ENCODE data around the gene BTF3L4. TPM values are rescaled to one million over a fixed set of nuclear protein-coding genes. Genes with fewer than 3 reads are reported as not detected.

The BTF3L4 gene
- total RNA-seq, 1 experiment from 2014 or later, result 47.0 TPM

DNA sequence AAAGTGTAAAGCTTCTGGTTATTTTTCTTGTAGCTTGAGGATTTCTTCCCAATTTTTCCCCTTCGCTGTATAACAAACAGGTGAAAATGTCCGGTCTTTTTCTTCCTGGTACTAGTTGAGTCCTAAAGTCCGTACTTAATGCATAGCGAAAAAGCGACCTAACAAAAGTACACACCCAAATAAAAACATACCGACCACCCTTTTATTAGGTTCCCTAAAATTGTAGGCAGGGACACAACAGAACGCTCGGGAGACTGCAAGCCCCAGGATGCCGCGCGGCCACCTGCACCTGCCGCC is 281 bp upstream of the BTF3L4 start:
- H3K9me2 ChIP-seq (ENCODE audit: insufficient read depth), result no peaks in the 10 kb centered on the region
- H3K27me3 ChIP-seq (ENCODE audit: insufficient read depth, low read depth), result no peaks in the 10 kb centered on the region
- peaks cover 20% of the 10 kb centered on the region for H3F3A ChIP-seq (ENCODE audit: insufficient read depth, low read depth)
- peak overlapping the region; percentile 93 for H3K27ac ChIP-seq
- H3K4me3 ChIP-seq, result peak overlapping the region; percentile 95
- CTCF ChIA-PET, result no interaction called here
- peak overlapping the region; percentile 89 for H3K4me2 ChIP-seq
- POLR2A ChIA-PET (ENCODE audit: unreplicated experiment), result no interaction called here
- intact Hi-C loops (cut with micrococcal nuclease; ENCODE audit: unreplicated experiment), result loop anchor here (1.0 to 5.0 kb wide), 4 partner anchors 23 to 348 kb away; partner anchors contain the start of genes CC2D1B, KTI12, NRDC and ORC1
- peaks cover 76% of the 10 kb centered on the region for H3K79me2 ChIP-seq (ENCODE audit: low read depth)
- no peaks in the 10 kb centered on the region for H3K9me3 ChIP-seq (ENCODE audit: insufficient read depth, low read depth)
- BruUV-seq (replicated peaks), result no TSS peak
- no peak for DNase-seq
- peak overlapping the region; percentile 76 for H2AFZ ChIP-seq
- peaks cover 23% of the 10 kb centered on the region for H3K36me3 ChIP-seq (ENCODE audit: low read depth)
- TF ChIP-seq EZH2 (IDR thresholded peaks at IDR 0.05; ENCODE audit: low read depth) (no peak), CTCF (conservative IDR thresholded peaks at IDR 0.05) (no peak)
- H4K20me1 ChIP-seq (ENCODE audit: insufficient read depth), result peaks cover 33% of the 10 kb centered on the region
- peaks cover 39% of the 10 kb centered on the region for H3K4me1 ChIP-seq (replicated peaks; ENCODE audit: insufficient read depth)

DNA sequence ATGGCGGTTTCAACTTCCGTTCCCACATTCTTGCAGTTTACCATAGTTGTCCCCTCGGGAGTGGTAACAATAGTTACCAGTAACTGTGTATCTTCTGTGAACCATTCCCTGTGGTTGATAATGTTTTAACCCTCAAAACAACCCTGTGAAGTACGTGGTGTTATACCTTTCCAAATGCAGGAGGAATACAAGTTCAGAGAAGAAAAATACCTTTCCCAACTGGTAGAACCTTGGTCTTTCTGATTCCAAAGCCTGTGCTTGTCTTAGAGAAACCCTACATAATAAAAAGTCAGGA is 789 bp downstream of the BTF3L4 start:
- no peak for TF ChIP-seq CTCF (conservative IDR thresholded peaks at IDR 0.05)
- TF ChIP-seq EZH2 (IDR thresholded peaks at IDR 0.05; ENCODE audit: low read depth), result no peak
- ChIA-PET POLR2A (ENCODE audit: unreplicated experiment) (no interaction called here), CTCF (no interaction called here)

DNA sequence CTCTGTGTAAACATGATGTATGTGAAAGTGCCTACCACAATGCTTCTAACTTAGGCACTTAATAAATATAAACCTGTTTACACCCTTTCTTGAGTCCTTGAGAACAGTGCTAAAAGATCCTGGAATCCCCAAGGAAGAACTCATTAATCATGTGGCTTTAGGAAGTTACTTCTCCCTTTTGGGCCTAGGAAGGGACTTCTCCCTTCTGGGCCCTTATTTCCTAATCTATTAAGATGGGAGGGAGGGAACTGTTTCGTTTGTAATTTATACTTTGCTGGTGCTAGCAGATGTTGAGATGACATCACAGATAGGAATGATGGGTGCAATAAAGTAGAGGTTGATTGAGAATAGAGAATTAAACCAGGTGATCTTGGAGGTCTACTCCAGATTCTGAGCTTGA is 1.2 kb downstream of the BTF3L4 start:
- CTCF ChIA-PET, result no interaction called here
- intact Hi-C loops (cut with micrococcal nuclease; ENCODE audit: unreplicated experiment), result loop anchor here (2.0 to 5.0 kb wide), 2 partner anchors 178 to 310 kb away; partner anchors contain the start of genes CC2D1B and NRDC
- Histone ChIP-seq H3K9me3 (ENCODE audit: insufficient read depth, low read depth) (no peaks in the 10 kb centered on the region), H3K27ac (peak overlapping the region; percentile 93; the same call in 1 of the 2 replicates), H3K79me2 (ENCODE audit: low read depth) (peaks cover 84% of the 10 kb centered on the region), H3K27me3 (ENCODE audit: insufficient read depth, low read depth) (no peaks in the 10 kb centered on the region), H3K4me2 (peak overlapping the region; percentile 99), H3K36me3 (ENCODE audit: low read depth) (peaks cover 25% of the 10 kb centered on the region), H3K4me3 (peak overlapping the region; percentile 95), H3K4me1 (replicated peaks; ENCODE audit: insufficient read depth) (peaks cover 39% of the 10 kb centered on the region), H3F3A (ENCODE audit: insufficient read depth, low read depth) (peaks cover 21% of the 10 kb centered on the region), H3K9me2 (ENCODE audit: insufficient read depth) (no peaks in the 10 kb centered on the region), H2AFZ (no peak overlapping the region), H4K20me1 (ENCODE audit: insufficient read depth) (peaks cover 47% of the 10 kb centered on the region)
- no peak for DNase-seq
- TF ChIP-seq EZH2 (IDR thresholded peaks at IDR 0.05; ENCODE audit: low read depth), result no peak
- no peak for TF ChIP-seq CTCF (conservative IDR thresholded peaks at IDR 0.05)
- no TSS peak for BruUV-seq (replicated peaks)
- POLR2A ChIA-PET (ENCODE audit: unreplicated experiment), result no interaction called here

More for the DNA sequence above, 789 bp downstream of the BTF3L4 start:
- Histone ChIP-seq H3K27me3 (ENCODE audit: insufficient read depth, low read depth) (no peaks in the 10 kb centered on the region), H3K27ac (peak overlapping the region; percentile 93), H3K9me3 (ENCODE audit: insufficient read depth, low read depth) (no peaks in the 10 kb centered on the region), H2AFZ (peak overlapping the region; percentile 76; the same call in 1 of the 2 replicates), H3K79me2 (ENCODE audit: low read depth) (peaks cover 86% of the 10 kb centered on the region), H3K4me2 (peak overlapping the region; percentile 99), H3K4me1 (replicated peaks; ENCODE audit: insufficient read depth) (peaks cover 39% of the 10 kb centered on the region), H3F3A (ENCODE audit: insufficient read depth, low read depth) (peaks cover 21% of the 10 kb centered on the region), H3K4me3 (peak overlapping the region; percentile 95), H3K36me3 (ENCODE audit: low read depth) (peaks cover 29% of the 10 kb centered on the region), H4K20me1 (ENCODE audit: insufficient read depth) (peaks cover 43% of the 10 kb centered on the region), H3K9me2 (ENCODE audit: insufficient read depth) (no peaks in the 10 kb centered on the region)
- intact Hi-C loops (cut with micrococcal nuclease; ENCODE audit: unreplicated experiment), result loop anchor here (1.0 to 5.0 kb wide), 3 partner anchors 24 to 310 kb away; partner anchors contain the start of genes CC2D1B, KTI12 and NRDC
- no peak for DNase-seq
- BruUV-seq (replicated peaks), result TSS peak; percentile 35

All from PC-9 (cell line).